Liver (tissue), 9 donors: Measurements from ENCODE around the gene JUNB. TPM values are rescaled to one million over a fixed set of nuclear protein-coding genes. Genes with fewer than 3 reads are reported as not detected.

Source experiments
- DNase-seq: peaks from one replicate; pipeline ENCODE4 v3.0.0-alpha.2; 2017; ENCODE audit warnings: low spot score
- H3K27ac ChIP-seq, 2 donors: one replicate each; pipeline ENCODE4 v1.7.0; 2013; ENCODE audit warnings: inconsistent platforms in 2 of 2, low read length in 2 of 2, control low read depth in 1 of 2, low read depth in 1 of 2, mild to moderate bottlenecking in 1 of 2
- H3K27me3 ChIP-seq, 4 donors: one replicate each; pipeline versions ENCODE4 v1.6.1 to v1.7.0; 2013; ENCODE audit warnings: low read length in 3 of 4, inconsistent platforms in 1 of 4, mild to moderate bottlenecking in 1 of 4, moderate library complexity in 1 of 4; ENCODE audit not compliant: control insufficient read depth in 4 of 4, insufficient read depth in 4 of 4
- H3K36me3 ChIP-seq, 4 donors: one replicate each; pipeline versions ENCODE4 v1.6.1 to v1.7.0; 2013; ENCODE audit warnings: low read length in 3 of 4, mild to moderate bottlenecking in 3 of 4, low read depth in 1 of 4, moderate library complexity in 1 of 4; ENCODE audit not compliant: control insufficient read depth in 4 of 4, insufficient read depth in 3 of 4
- H3K4me1 ChIP-seq, 4 donors: one replicate each; pipeline versions ENCODE4 v1.6.1 to v1.7.0; 2013; ENCODE audit warnings: low read length in 3 of 4, mild to moderate bottlenecking in 3 of 4, moderate library complexity in 1 of 4; ENCODE audit not compliant: control insufficient read depth in 4 of 4, insufficient read depth in 4 of 4
- H3K4me3 ChIP-seq, 3 donors: one replicate each; pipeline versions ENCODE4 v1.6.1 to v1.7.0; 2013; ENCODE audit warnings: low read length in 3 of 3, control low read depth in 1 of 3, low read depth in 1 of 3, mild to moderate bottlenecking in 1 of 3
- H3K9ac ChIP-seq, 2 donors: one replicate each; pipeline ENCODE4 v1.7.0; 2013; ENCODE audit warnings: low read length in 2 of 2, mild to moderate bottlenecking in 2 of 2, moderate library complexity in 2 of 2, control low read depth in 1 of 2, low read depth in 1 of 2
- H3K9me3 ChIP-seq, 4 donors: one replicate each; pipeline versions ENCODE4 v1.6.1 to v1.7.0; 2013; ENCODE audit warnings: low read length in 3 of 4; ENCODE audit not compliant: control insufficient read depth in 4 of 4
- CTCF ChIP-seq: fragments of 150-350 bp; IDR thresholded peaks from 2 replicates; pipeline ENCODE4 v1.5.1; 2017; ENCODE audit warnings: improper control_type of control experiment, low read depth, low read length; ENCODE audit not compliant: missing input control
- EGR1 ChIP-seq, 2 donors: IDR thresholded peaks; 2 replicates each; pipeline ENCODE4 v1.6.1; 2016 to 2018; ENCODE audit warnings: antibody characterized with exemption in 2 of 2, low read depth in 2 of 2
- HNF4A ChIP-seq, 2 donors: conservative IDR thresholded peaks; 2 replicates each; pipeline ENCODE4 v1.6.1; 2016; ENCODE audit warnings: antibody characterized with exemption in 2 of 2, mild to moderate bottlenecking in 2 of 2
- JUND ChIP-seq, 2 donors: IDR thresholded peaks; 2 replicates each; pipeline ENCODE4 v1.6.1; 2016; ENCODE audit warnings: antibody characterized with exemption in 2 of 2
- MAX ChIP-seq: IDR thresholded peaks from 2 replicates; pipeline ENCODE4 v1.6.1; 2016; ENCODE audit warnings: antibody characterized with exemption
- RAD21 ChIP-seq, 2 donors: IDR thresholded peaks; 2 replicates each; pipeline ENCODE4 v1.6.1; 2016; ENCODE audit warnings: antibody characterized with exemption in 2 of 2, mild to moderate bottlenecking in 2 of 2
- RXRA ChIP-seq, 2 donors: IDR thresholded peaks; 2 replicates each; pipeline ENCODE4 v1.6.1; 2017 to 2018; ENCODE audit warnings: antibody characterized with exemption in 2 of 2, mild to moderate bottlenecking in 1 of 2
- YY1 ChIP-seq: IDR thresholded peaks from 2 replicates; pipeline ENCODE4 v1.6.1; 2016; ENCODE audit warnings: antibody characterized with exemption, mild to moderate bottlenecking
- ZBTB33 ChIP-seq: IDR thresholded peaks from 2 replicates; pipeline ENCODE4 v1.6.1; 2016; ENCODE audit warnings: antibody characterized with exemption
- WGBS: extraction: QIAGEN DNeasy Blood & Tissue Kit; methylation state at CpG from one replicate; pipeline ENCODE4 v1.1.7; 2013; 5-methylcytosine and 5-hydroxymethylcytosine counted together
- polyA plus RNA-seq, 2 donors: library from polyadenylated mRNA; stranded (reverse) in 1 of 2; unstranded in 1 of 2; fragments of 200-250 nt in 1 of 2; fragments of >200 nt in 1 of 2; fragmentation: Nextera tagmentation in 1 of 2; extraction: Ambion mirVana in 1 of 2; gene quantifications; one replicate each; pipeline versions ENCODE4 v1.2.1 to v1.2.3, GENCODE V29; 2013 to 2015
- total RNA-seq, 2 donors: library from RNA; depleted of rRNA; stranded (reverse); fragments of >200 nt; gene quantifications; one replicate each; pipeline ENCODE4 v1.2.3, GENCODE V29; 2014
- donor health status: healthy.
- donor health status: healthy.
- donor health status: healthy.
- donor health status: healthy.
- donor health status: healthy.

JUNB gene
- total and polyA plus RNA-seq, 4 donors, result 32.7 to 79.2 (median 56.6) TPM

GRCh38 chr19:12794196-12794941 is 3.1 kb downstream of the JUNB start:
- Histone ChIP-seq H3K4me1 (peaks cover 0 to 24% (median 14%) of the 10 kb centered on the region in 4 donors), H3K9me3 (no peaks in the 10 kb centered on the region), H3K4me3 (peak overlapping the region; percentile 31 to 83 (median 53)), H3K36me3 (peaks cover 0 to 3% (median 1%) of the 10 kb centered on the region in 4 donors), H3K9ac (peak overlapping the region; percentile 48 to 49), H3K27me3 (no peaks in the 10 kb centered on the region), H3K27ac (peak overlapping the region; percentile 98 to 99)
- peak in 1 of 2 donors; percentile 5 for TF ChIP-seq EGR1 (IDR thresholded peaks at IDR 0.05; ENCODE audit: low read depth in 2 of 2)
- TF ChIP-seq RXRA (IDR thresholded peaks at IDR 0.05), result peak in 1 of 2 donors; percentile 4
- peak in 1 of 2 donors; percentile 2 for TF ChIP-seq RAD21 (IDR thresholded peaks at IDR 0.05)
- peak in 1 of 2 donors; percentile 57 for TF ChIP-seq JUND (IDR thresholded peaks at IDR 0.05)
- peak; percentile 12 for TF ChIP-seq MAX
- no peak for TF ChIP-seq YY1
- 61% methylated on average over 7 of the region's 7 CpGs for WGBS
- DNase-seq, result no peak

GRCh38 chr19:12794971-12795381 is 3.7 kb downstream of the JUNB start:
- Histone ChIP-seq H3K27ac (peak overlapping the region in 1 of 2 donors; percentile 99), H3K9ac (no peak overlapping the region), H3K27me3 (no peaks in the 10 kb centered on the region), H3K4me1 (peaks cover 0 to 24% (median 14%) of the 10 kb centered on the region in 4 donors), H3K4me3 (no peak overlapping the region), H3K36me3 (peaks cover 0 to 5% (median 1%) of the 10 kb centered on the region in 4 donors), H3K9me3 (no peaks in the 10 kb centered on the region)
- DNase-seq, result no peak
- TF ChIP-seq ZBTB33 (no peak), RXRA (IDR thresholded peaks at IDR 0.05) (peak in 1 of 2 donors; percentile 9), HNF4A (conservative IDR thresholded peaks at IDR 0.05) (no peak)
- WGBS, result 89% methylated on average over 9 of the region's 9 CpGs

- Histone ChIP-seq H3K27ac (peak overlapping the region in 1 of 2 donors; percentile 28), H3K4me3 (no peak overlapping the region), H3K27me3 (no peaks in the 10 kb centered on the region), H3K4me1 (peaks cover 0 to 28% (median 14%) of the 10 kb centered on the region in 4 donors), H3K9me3 (no peaks in the 10 kb centered on the region), H3K36me3 (peaks cover 0 to 6% (median 1%) of the 10 kb centered on the region in 4 donors), H3K9ac (no peak overlapping the region)
- TF ChIP-seq RAD21 (IDR thresholded peaks at IDR 0.05) (peak; percentile 99), RXRA (IDR thresholded peaks at IDR 0.05) (peak in 1 of 2 donors; percentile 45), MAX (no peak), CTCF (peak; percentile 98), ZBTB33 (no peak)
- DNase-seq, result peak; percentile 81
- 15% methylated on average over 18 of the region's 18 CpGs for WGBS
Measured at GRCh38 chr19:12796146-12797071, 5.1 kb downstream of the JUNB start.
